KMS-11 (cell line): ENCODE measurements around the gene AP1B1.

Source experiments
- H2AFZ ChIP-seq: fragments of 200-600 bp; sonication (generic); 2 replicates; pipeline ENCODE4 v1.6.1; 2016; ENCODE audit warnings: antibody characterized with exemption, mixed run types, low read depth
- H3K27ac ChIP-seq: fragments of 200-600 bp; sonication (generic); 2 replicates; pipeline ENCODE4 v1.6.1; 2016; ENCODE audit warnings: mild to moderate bottlenecking, mixed run types
- H3K27me3 ChIP-seq: fragments of 200-600 bp; sonication (generic); 2 replicates; pipeline ENCODE4 v1.6.1; 2017; ENCODE audit warnings: mild to moderate bottlenecking, low read depth, mixed run types, moderate library complexity; ENCODE audit not compliant: insufficient read depth
- H3K36me3 ChIP-seq: fragments of 200-600 bp; sonication (generic); 2 replicates; pipeline ENCODE4 v1.6.1; 2017; ENCODE audit warnings: mild to moderate bottlenecking, mixed run types; ENCODE audit not compliant: insufficient read depth
- H3K4me1 ChIP-seq: fragments of 200-600 bp; sonication (generic); 2 replicates; pipeline ENCODE4 v1.6.1; 2016; ENCODE audit warnings: mild to moderate bottlenecking, low read depth, mixed run types; ENCODE audit not compliant: poor library complexity, severe bottlenecking
- H3K4me2 ChIP-seq: fragments of 200-600 bp; sonication (generic); 2 replicates; pipeline ENCODE4 v1.7.0; 2016; ENCODE audit warnings: mild to moderate bottlenecking, mixed run types
- H3K4me3 ChIP-seq: fragments of 200-600 bp; sonication (generic); IDR thresholded peaks from 2 replicates; pipeline ENCODE4 v1.6.1; 2017; ENCODE audit warnings: low read depth, low read length, mixed read lengths; ENCODE audit not compliant: insufficient read depth
- H3K79me2 ChIP-seq: fragments of 200-600 bp; sonication (generic); 2 replicates; pipeline ENCODE4 v1.6.1; 2016; ENCODE audit warnings: low read depth, mixed run types; ENCODE audit not compliant: insufficient read depth
- H3K9ac ChIP-seq: fragments of 200-600 bp; sonication (generic); 2 replicates; pipeline ENCODE4 v1.6.1; 2016; ENCODE audit warnings: mild to moderate bottlenecking, mixed run types
- H4K20me1 ChIP-seq: fragments of 200-600 bp; sonication (generic); 2 replicates; pipeline ENCODE4 v1.6.1; 2016; ENCODE audit warnings: mild to moderate bottlenecking, mixed run types; ENCODE audit not compliant: insufficient read depth
- TF ChIP-seq, protein P1 (sequence below): fragments of 200-600 bp; sonication (generic); conservative IDR thresholded peaks from 2 replicates; pipeline ENCODE4 v1.6.1; 2017; ENCODE audit warnings: low read depth, mild to moderate bottlenecking, antibody characterized with exemption, low read length, moderate library complexity, mixed read lengths

Gene AP1B1

DNA sequence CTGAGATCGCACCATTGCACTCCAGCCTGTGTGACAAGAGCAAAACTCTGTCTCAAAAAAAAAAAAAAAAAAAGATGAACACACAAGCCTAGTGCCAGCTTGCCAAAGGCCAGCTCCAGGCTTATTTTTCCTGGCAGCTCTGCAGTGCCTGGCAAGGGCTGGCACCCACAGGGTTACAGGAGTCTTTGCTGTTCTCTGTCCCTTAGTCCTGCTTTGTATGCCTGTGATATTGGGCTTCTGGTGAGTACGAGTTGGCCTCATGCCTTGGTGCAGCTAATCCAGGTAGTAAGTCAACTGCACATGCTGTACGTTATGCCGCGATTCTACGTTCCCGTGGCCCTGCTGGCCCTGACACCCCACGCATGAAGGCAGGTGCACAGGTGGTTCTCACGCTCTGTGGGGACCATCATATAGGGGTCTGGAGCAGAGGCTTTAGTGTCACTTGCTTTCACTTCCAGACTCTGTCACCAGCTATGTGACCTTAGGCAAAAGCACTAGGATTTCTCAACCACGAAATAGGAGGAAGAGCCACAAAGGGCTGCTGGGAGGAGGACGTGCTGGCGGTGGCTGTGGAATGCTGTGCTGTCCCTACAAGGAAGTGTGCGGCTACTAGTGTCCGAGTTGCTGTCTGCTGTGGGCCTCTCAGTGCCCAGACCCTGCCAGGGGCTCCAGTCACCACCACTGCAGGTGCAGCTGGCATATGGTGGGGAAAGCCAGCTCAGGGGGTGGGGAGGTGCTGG, 51.4 kb downstream of the AP1B1 start:
- no peaks in the 10 kb centered on the region for H4K20me1 ChIP-seq
- H3K36me3 ChIP-seq: no peaks in the 10 kb centered on the region
- H3K4me1 ChIP-seq: no peaks in the 10 kb centered on the region
- H3K4me3 ChIP-seq: no peak overlapping the region
- H3K27me3 ChIP-seq: no peaks in the 10 kb centered on the region
- TF ChIP-seq, protein P1, sequence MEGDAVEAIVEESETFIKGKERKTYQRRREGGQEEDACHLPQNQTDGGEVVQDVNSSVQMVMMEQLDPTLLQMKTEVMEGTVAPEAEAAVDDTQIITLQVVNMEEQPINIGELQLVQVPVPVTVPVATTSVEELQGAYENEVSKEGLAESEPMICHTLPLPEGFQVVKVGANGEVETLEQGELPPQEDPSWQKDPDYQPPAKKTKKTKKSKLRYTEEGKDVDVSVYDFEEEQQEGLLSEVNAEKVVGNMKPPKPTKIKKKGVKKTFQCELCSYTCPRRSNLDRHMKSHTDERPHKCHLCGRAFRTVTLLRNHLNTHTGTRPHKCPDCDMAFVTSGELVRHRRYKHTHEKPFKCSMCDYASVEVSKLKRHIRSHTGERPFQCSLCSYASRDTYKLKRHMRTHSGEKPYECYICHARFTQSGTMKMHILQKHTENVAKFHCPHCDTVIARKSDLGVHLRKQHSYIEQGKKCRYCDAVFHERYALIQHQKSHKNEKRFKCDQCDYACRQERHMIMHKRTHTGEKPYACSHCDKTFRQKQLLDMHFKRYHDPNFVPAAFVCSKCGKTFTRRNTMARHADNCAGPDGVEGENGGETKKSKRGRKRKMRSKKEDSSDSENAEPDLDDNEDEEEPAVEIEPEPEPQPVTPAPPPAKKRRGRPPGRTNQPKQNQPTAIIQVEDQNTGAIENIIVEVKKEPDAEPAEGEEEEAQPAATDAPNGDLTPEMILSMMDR: no peak
- no peak overlapping the region for H2AFZ ChIP-seq
- no peak overlapping the region for H3K9ac ChIP-seq
- H3K79me2 ChIP-seq: no peaks in the 10 kb centered on the region
- H3K27ac ChIP-seq: no peak overlapping the region
- no peak overlapping the region for H3K4me2 ChIP-seq

DNA sequence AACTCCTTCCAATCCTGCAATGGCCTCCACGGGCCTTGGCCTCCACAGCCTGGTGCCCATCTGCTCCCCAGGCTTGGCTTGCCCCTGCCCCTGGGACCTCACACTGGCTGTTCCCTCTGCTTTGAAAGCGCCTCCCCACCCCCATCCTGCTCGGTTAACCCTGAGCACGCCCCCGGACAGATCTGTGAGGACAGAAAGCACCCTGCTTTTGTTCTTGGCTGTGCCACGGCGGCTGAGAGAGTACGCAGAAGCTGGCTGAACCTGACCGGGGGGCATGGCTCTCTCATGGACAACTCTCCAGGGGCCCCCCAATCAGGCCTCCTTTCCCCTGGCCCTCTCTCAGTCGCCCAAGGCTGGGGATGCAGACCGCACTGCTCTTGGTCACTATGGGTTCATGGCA, 52.7 kb downstream of the AP1B1 start:
- H3K4me2 ChIP-seq: no peak overlapping the region
- no peaks in the 10 kb centered on the region for H3K27me3 ChIP-seq
- TF ChIP-seq, protein P1: no peak
- no peaks in the 10 kb centered on the region for H3K79me2 ChIP-seq
- no peaks in the 10 kb centered on the region for H4K20me1 ChIP-seq
- H3K9ac ChIP-seq: no peak overlapping the region
- no peak overlapping the region for H2AFZ ChIP-seq
- no peak overlapping the region for H3K27ac ChIP-seq
- no peaks in the 10 kb centered on the region for H3K4me1 ChIP-seq
- no peaks in the 10 kb centered on the region for H3K36me3 ChIP-seq
- H3K4me3 ChIP-seq: no peak overlapping the region

- Histone ChIP-seq H4K20me1 (no peaks in the 10 kb centered on the region), H3K9ac (no peak overlapping the region), H3K36me3 (no peaks in the 10 kb centered on the region), H3K4me1 (no peaks in the 10 kb centered on the region), H3K4me2 (no peak overlapping the region), H3K27me3 (no peaks in the 10 kb centered on the region), H3K79me2 (no peaks in the 10 kb centered on the region), H2AFZ (no peak overlapping the region), H3K27ac (no peak overlapping the region), H3K4me3 (no peak overlapping the region)
- TF ChIP-seq, protein P1: no peak
Measured at GRCh38 chr22:29334696-29335344, 53.5 kb downstream of the AP1B1 start.

DNA sequence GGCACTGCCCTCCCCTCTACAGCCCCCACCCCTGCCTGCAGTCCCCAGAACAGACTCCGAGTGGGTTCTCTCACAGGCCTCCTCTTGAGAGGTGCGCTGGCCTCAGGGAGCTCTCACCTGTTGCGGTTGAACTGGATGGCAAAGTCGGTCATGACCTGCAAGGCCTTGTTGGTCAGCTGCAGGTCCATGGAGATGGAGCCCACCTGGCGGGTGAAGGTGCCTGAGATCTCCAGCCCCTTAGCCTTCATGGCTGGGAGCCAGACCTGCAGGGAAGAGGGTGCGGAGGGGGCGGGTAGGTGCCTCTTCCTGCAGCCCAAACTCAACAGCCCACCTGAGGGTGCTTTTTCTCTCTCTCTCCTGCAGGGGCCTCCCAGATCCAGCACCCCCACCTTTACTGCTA, 54.2 kb downstream of the AP1B1 start:
- Histone ChIP-seq H3K4me2 (no peak overlapping the region), H3K4me1 (no peaks in the 10 kb centered on the region), H3K27ac (no peak overlapping the region), H3K4me3 (no peak overlapping the region), H3K36me3 (no peaks in the 10 kb centered on the region), H3K79me2 (no peaks in the 10 kb centered on the region), H3K27me3 (no peaks in the 10 kb centered on the region), H2AFZ (no peak overlapping the region), H4K20me1 (no peaks in the 10 kb centered on the region), H3K9ac (no peak overlapping the region)
- TF ChIP-seq, protein P1: no peak
